Fibroblast of gingiva (primary cell): ENCODE results near the gene TSPEAR.
"Not testable (repeated sequence)": the region's sequence is repeated elsewhere in the genome, so short reads cannot be mapped to it uniquely, and the experiment has no call there.

ENCODE experiments used
- DNase-seq: peaks from one replicate; pipeline ENCODE4 v3.0.0-alpha.2; 2011; ENCODE audit warnings: low read depth

The TSPEAR gene

GRCh38 chr21:44650973-44651675 is 60.2 kb downstream of the TSPEAR start:
- no peak for DNase-seq

- DNase-seq: no peak
These were observed 61.0 kb downstream of the TSPEAR start for GRCh38 chr21:44650265-44650972.

- no peak for DNase-seq
These were observed 61.8 kb downstream of the TSPEAR start for GRCh38 chr21:44649521-44650100.

GRCh38 chr21:44648557-44649311 is 62.6 kb downstream of the TSPEAR start:
- no peak for DNase-seq

- DNase-seq: no peak
These were observed 64.2 kb downstream of the TSPEAR start for GRCh38 chr21:44647222-44647552.

GRCh38 chr21:44646366-44647221 is 64.8 kb downstream of the TSPEAR start, which contains the start of gene KRTAP10-11:
KRTAP10-11 (plus strand) TSS chr21:44646414; CDS start chr21:44646459, 45 bp downstream.
- not testable (repeated sequence) for DNase-seq

- no peak for DNase-seq
These were observed 66.5 kb downstream of the TSPEAR start for GRCh38 chr21:44644878-44645277.

GRCh38 chr21:44643741-44644310 is 67.5 kb downstream of the TSPEAR start:
- DNase-seq: no peak

- DNase-seq: no peak
These were observed 70.6 kb downstream of the TSPEAR start for GRCh38 chr21:44640761-44641160.

GRCh38 chr21:44639331-44639655 is 72.1 kb downstream of the TSPEAR start:
- DNase-seq: no peak

GRCh38 chr21:44638506-44639330 is 72.7 kb downstream of the TSPEAR start:
- not testable (repeated sequence) for DNase-seq

GRCh38 chr21:44637851-44638348 is 73.5 kb downstream of the TSPEAR start:
- DNase-seq: not testable (repeated sequence)

GRCh38 chr21:44637018-44637850 is 74.1 kb downstream of the TSPEAR start, which contains the start of gene KRTAP10-10:
KRTAP10-10 (plus strand) TSS chr21:44637356; CDS start chr21:44637418, 62 bp downstream.
- no peak for DNase-seq

GRCh38 chr21:44636209-44637017 is 75.0 kb downstream of the TSPEAR start:
- DNase-seq: no peak

- DNase-seq: no peak
These were observed 79.3 kb downstream of the TSPEAR start for GRCh38 chr21:44632067-44632466.

- no peak for DNase-seq
These were observed 80.9 kb downstream of the TSPEAR start for GRCh38 chr21:44630440-44630839.

- no peak for DNase-seq
These were observed 82.5 kb downstream of the TSPEAR start for GRCh38 chr21:44628707-44629391.

- DNase-seq: not testable (repeated sequence)
These were observed 83.5 kb downstream of the TSPEAR start for GRCh38 chr21:44627831-44628233.
